Endodermal cell (in vitro differentiated cells): Measurements from ENCODE around the gene ARL5C. TPM values are rescaled to one million over a fixed set of nuclear protein-coding genes. Genes with fewer than 3 reads are reported as not detected.

Experiments used
- DNase-seq: peaks from one replicate; pipeline ENCODE4 v3.0.0-alpha.2; 2017
- H3K27ac ChIP-seq: 2 replicates; pipeline ENCODE4 v1.5.1; 2013; ENCODE audit warnings: mild to moderate bottlenecking, low read depth, low read length, moderate library complexity
- H3K27me3 ChIP-seq: 2 replicates; pipeline ENCODE4 v1.6.1; 2013; ENCODE audit warnings: mild to moderate bottlenecking, low read length, moderate library complexity; ENCODE audit not compliant: insufficient read depth, control insufficient read depth, poor library complexity, severe bottlenecking
- H3K36me3 ChIP-seq: 2 replicates; pipeline ENCODE4 v1.7.0; 2013; ENCODE audit warnings: mild to moderate bottlenecking, low read length, moderate library complexity; ENCODE audit not compliant: control insufficient read depth, insufficient read depth
- H3K4me1 ChIP-seq: one replicate; pipeline ENCODE4 v1.7.0; 2013; ENCODE audit warnings: low read length; ENCODE audit not compliant: control insufficient read depth, insufficient read depth
- H3K4me3 ChIP-seq: 2 replicates; pipeline ENCODE4 v1.5.1; 2013; ENCODE audit warnings: mild to moderate bottlenecking, low read length, moderate library complexity
- H3K9ac ChIP-seq: 2 replicates; pipeline ENCODE4 v1.6.1; 2013; ENCODE audit warnings: mild to moderate bottlenecking, low read length, moderate library complexity; ENCODE audit not compliant: poor library complexity, severe bottlenecking; ENCODE audit errors: extremely low read depth
- H3K9me3 ChIP-seq: 2 replicates; pipeline ENCODE4 v1.6.1; 2013; ENCODE audit warnings: mild to moderate bottlenecking, low read length, moderate library complexity; ENCODE audit not compliant: control insufficient read depth
- H3K27ac Mint-ChIP-seq: 2 replicates; pipeline ENCODE4 v1.8.0; 2020; ENCODE audit warnings: mixed read lengths
- H3K27me3 Mint-ChIP-seq: 2 replicates; pipeline ENCODE4 v1.8.0; 2021; ENCODE audit warnings: mild to moderate bottlenecking, mixed read lengths; ENCODE audit not compliant: insufficient read depth
- H3K36me3 Mint-ChIP-seq: 2 replicates; pipeline ENCODE4 v1.8.0; 2020; ENCODE audit warnings: low read depth, mixed read lengths
- H3K4me1 Mint-ChIP-seq: 2 replicates; pipeline ENCODE4 v1.8.0; 2020; ENCODE audit warnings: mixed read lengths
- H3K4me3 Mint-ChIP-seq: 2 replicates; pipeline ENCODE4 v1.8.0; 2020; ENCODE audit warnings: mild to moderate bottlenecking, moderate library complexity, mixed read lengths
- H3K9me3 Mint-ChIP-seq: 2 replicates; pipeline ENCODE4 v1.8.0; 2020; ENCODE audit warnings: mild to moderate bottlenecking, mixed read lengths
- WGBS, 2 experiments: methylation state at CpG; one replicate each; pipeline versions ENCODE4 v1.1.5 to v1.1.7; 2013; ENCODE audit warnings: missing lambda C conversion rate in 2 of 2, mixed read lengths in 1 of 2; ENCODE audit not compliant: insufficient coverage in 1 of 2, insufficient read length in 1 of 2; 5-methylcytosine and 5-hydroxymethylcytosine counted together
- total RNA-seq, 2 donors: library from RNA; stranded (reverse); fragmentation: NEBNext Ultra II Directional in 1 of 2; extraction: Animal tissue kit (Norgen Biotek cat#: 25700) in 1 of 2; gene quantifications; 2 replicates in 1 of 2; 3 replicates in 1 of 2; pipeline ENCODE4 v1.2.1, GENCODE V29; 2021
- TF ChIP-seq, protein P1 (sequence below): fragments of 200-600 bp; sonication (generic); conservative IDR thresholded peaks from 2 replicates; pipeline ENCODE4 v1.5.0; 2021; ENCODE audit warnings: antibody characterized with exemption, mild to moderate bottlenecking

Gene ARL5C
- total RNA-seq, 2 donors from 2014 or later: not detected

DNA sequence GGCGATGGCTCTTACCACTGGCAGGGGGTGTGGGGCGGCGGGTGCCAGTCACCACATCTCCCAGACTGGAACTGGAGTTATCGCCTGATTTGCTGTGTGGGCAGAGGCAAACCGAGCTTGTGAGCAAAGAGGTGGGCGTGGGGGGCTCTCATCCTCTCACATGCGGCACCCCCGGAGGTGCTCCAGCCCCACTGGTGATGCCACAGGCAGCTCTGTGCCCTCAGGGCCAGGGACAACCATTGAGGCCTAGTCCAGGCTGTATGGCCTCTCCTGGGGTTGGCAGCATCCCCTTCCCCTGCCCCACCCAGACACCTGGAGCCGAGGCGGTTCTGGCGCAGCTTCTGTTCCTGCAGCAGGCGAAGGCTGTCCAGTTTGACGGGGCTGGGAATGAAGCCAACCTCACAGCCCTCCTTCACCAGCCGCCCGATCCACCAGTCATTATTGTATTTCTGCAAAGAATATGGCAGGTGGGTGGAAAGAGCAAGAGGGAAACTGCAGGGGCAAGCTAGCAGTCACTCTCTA is 20.6 kb upstream of the ARL5C start:
- TF ChIP-seq, protein P1, sequence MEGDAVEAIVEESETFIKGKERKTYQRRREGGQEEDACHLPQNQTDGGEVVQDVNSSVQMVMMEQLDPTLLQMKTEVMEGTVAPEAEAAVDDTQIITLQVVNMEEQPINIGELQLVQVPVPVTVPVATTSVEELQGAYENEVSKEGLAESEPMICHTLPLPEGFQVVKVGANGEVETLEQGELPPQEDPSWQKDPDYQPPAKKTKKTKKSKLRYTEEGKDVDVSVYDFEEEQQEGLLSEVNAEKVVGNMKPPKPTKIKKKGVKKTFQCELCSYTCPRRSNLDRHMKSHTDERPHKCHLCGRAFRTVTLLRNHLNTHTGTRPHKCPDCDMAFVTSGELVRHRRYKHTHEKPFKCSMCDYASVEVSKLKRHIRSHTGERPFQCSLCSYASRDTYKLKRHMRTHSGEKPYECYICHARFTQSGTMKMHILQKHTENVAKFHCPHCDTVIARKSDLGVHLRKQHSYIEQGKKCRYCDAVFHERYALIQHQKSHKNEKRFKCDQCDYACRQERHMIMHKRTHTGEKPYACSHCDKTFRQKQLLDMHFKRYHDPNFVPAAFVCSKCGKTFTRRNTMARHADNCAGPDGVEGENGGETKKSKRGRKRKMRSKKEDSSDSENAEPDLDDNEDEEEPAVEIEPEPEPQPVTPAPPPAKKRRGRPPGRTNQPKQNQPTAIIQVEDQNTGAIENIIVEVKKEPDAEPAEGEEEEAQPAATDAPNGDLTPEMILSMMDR: no peak
- Mint-ChIP-seq H3K4me3 (no peak overlapping the region), H3K27ac (no peak overlapping the region), H3K9me3 (no peaks in the 10 kb centered on the region), H3K27me3 (no peaks in the 10 kb centered on the region), H3K4me1 (no peaks in the 10 kb centered on the region), H3K36me3 (peaks cover 29% of the 10 kb centered on the region)
- Histone ChIP-seq H3K27ac (no peak overlapping the region), H3K27me3 (no peaks in the 10 kb centered on the region), H3K9ac (no peak overlapping the region), H3K36me3 (peaks cover 18% of the 10 kb centered on the region), H3K9me3 (no peaks in the 10 kb centered on the region), H3K4me1 (no peaks in the 10 kb centered on the region), H3K4me3 (no peak overlapping the region)
- 91% methylated on average over 9 to 15 of the region's 15 CpGs for WGBS, 2 experiments
- no peak for DNase-seq

DNA sequence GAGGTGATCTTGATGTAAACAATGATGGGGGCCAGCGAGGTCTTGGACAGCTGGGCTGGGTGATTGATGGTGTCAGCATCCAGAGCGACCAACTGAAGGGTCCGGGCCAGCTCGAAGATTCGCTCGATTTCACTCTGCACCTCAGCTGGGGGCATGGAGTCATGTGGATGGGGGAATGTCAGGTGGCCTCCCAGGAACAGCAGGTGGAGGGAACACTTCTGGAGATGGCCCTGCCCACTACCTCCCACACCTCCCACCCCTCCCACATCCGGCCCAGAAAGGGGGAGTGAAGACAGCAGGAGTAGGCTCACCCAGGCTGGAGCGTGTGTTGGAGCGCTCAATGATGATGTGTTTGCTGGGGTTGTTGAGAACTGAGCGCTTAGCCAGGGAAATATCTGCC is 17.8 kb upstream of the ARL5C start:
- Mint-ChIP-seq H3K27ac (no peak overlapping the region), H3K9me3 (no peaks in the 10 kb centered on the region), H3K36me3 (peaks cover 34% of the 10 kb centered on the region), H3K4me1 (no peaks in the 10 kb centered on the region), H3K4me3 (no peak overlapping the region), H3K27me3 (no peaks in the 10 kb centered on the region)
- Histone ChIP-seq H3K36me3 (peaks cover 22% of the 10 kb centered on the region), H3K27ac (no peak overlapping the region), H3K4me3 (no peak overlapping the region), H3K4me1 (no peaks in the 10 kb centered on the region), H3K9me3 (no peaks in the 10 kb centered on the region), H3K9ac (no peak overlapping the region), H3K27me3 (no peaks in the 10 kb centered on the region)
- TF ChIP-seq, protein P1: no peak
- DNase-seq: no peak
- WGBS, 2 experiments: 88 to 100% methylated on average over 3 to 10 of the region's 10 CpGs

DNA sequence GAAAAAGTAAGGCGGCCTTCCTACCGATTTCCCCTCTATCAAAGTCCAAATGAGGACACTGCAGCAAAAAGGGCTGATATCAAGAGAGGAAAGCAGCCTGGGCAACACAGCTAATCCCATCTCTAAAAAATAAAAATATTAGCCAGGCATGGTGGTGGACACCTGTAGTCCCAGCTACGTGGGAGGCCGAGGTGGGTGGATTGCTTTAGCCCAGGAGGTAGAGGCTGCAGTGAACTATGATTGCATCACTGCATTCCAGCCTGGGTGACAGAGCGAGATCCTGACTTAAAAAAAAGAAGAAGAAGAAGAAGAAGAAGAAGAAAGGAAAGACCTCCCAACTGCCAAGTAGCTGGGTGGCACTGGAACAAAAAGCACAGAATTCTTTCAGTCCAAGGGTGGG is 17.1 kb upstream of the ARL5C start:
- no peak overlapping the region for H3K4me3 Mint-ChIP-seq
- H3K27ac Mint-ChIP-seq: no peak overlapping the region

More for the DNA sequence above, 17.1 kb upstream of the ARL5C start:
- no peak for DNase-seq
- Histone ChIP-seq H3K36me3 (peaks cover 23% of the 10 kb centered on the region), H3K4me1 (no peaks in the 10 kb centered on the region), H3K9me3 (no peaks in the 10 kb centered on the region), H3K27me3 (no peaks in the 10 kb centered on the region), H3K9ac (no peak overlapping the region), H3K27ac (no peak overlapping the region), H3K4me3 (no peak overlapping the region)
- no peaks in the 10 kb centered on the region for H3K4me1 Mint-ChIP-seq
- TF ChIP-seq, protein P1: no peak
- peaks cover 38% of the 10 kb centered on the region for H3K36me3 Mint-ChIP-seq
- no peaks in the 10 kb centered on the region for H3K27me3 Mint-ChIP-seq
- H3K9me3 Mint-ChIP-seq: no peaks in the 10 kb centered on the region
- 89 to 90% methylated on average over 3 to 5 of the region's 5 CpGs for WGBS, 2 experiments
